ENCODE measurements around the gene ANKRA2. TPM values are rescaled to one million over a fixed set of nuclear protein-coding genes. Genes with fewer than 3 reads are reported as not detected.

ANKRA2 gene
- total and polyA plus RNA-seq, 10 of the 15 experiments (the other 5 are each of a cell fraction or from before 2014, with no cell fraction given) = 12.3 to 47.1 (median 21.9) TPM

- ChIA-PET RAD21 (ENCODE audit: unreplicated experiment) (no interaction called here), SMC1A (ENCODE audit: uncharacterized antibody, unreplicated experiment) (interaction anchor here (1.2 kb wide), 1 partner anchor 10 kb away, joined by 4 read pairs; no protein-coding TSS in a partner anchor), POLR2A (no interaction called here), CTCF (no interaction called here)
- no peak overlapping the region for H3K27ac ChIP-seq (ENCODE audit: control insufficient read depth, insufficient read depth)
- no peaks in the 10 kb centered on the region for H3K36me3 ChIP-seq (ENCODE audit: control insufficient read depth in 2 of 2, insufficient read depth in 2 of 2, low read length in 1 of 2)
- H3K4me3 ChIP-seq = no peak overlapping the region
- no peaks in the 10 kb centered on the region for H4K20me1 ChIP-seq (ENCODE audit: control insufficient read depth, insufficient read depth)
- no TSS peak for BruUV-seq (replicated peaks)
- DNase-seq (ENCODE audit: low read depth, low spot score) (no peak), FAIRE-seq (no peak), ATAC-seq (no peak)
- H2AFZ ChIP-seq (ENCODE audit: control insufficient read depth, low read depth, low read length) = no peak overlapping the region
- H3K4me2 ChIP-seq (ENCODE audit: control insufficient read depth, insufficient read depth) = no peak overlapping the region
- no peaks in the 10 kb centered on the region for H3K79me2 ChIP-seq (ENCODE audit: control insufficient read depth, insufficient read depth, low read length)
- H3K9ac ChIP-seq (ENCODE audit: control insufficient read depth, insufficient read depth, low read length) = no peak overlapping the region
- no peaks in the 10 kb centered on the region for H3K4me1 ChIP-seq (ENCODE audit: control insufficient read depth, insufficient read depth, low read length)
- H3K9me3 ChIP-seq (replicated peaks; ENCODE audit: control insufficient read depth, insufficient read depth, low read length) = no peaks in the 10 kb centered on the region
- no peaks in the 10 kb centered on the region for H3K27me3 ChIP-seq (replicated peaks in 1 of 2; ENCODE audit: control insufficient read depth in 2 of 2, insufficient read depth in 2 of 2, low read length in 1 of 2)
- in situ Hi-C loops (cut with MboI) (no loop called here), intact Hi-C loops (cut with micrococcal nuclease; ENCODE audit: unreplicated experiment) (no loop called here)
- TF ChIP-seq SIN3A (IDR thresholded peaks at IDR 0.05; ENCODE audit: low read depth, low read length) (no peak), MYC (IDR thresholded peaks at IDR 0.05; ENCODE audit: insufficient read depth, insufficient read length, insufficient replicate concordance, low read length, severe bottlenecking) (no peak), CBX5 (IDR thresholded peaks at IDR 0.05; ENCODE audit: low read depth) (no peak), FOXK2 (IDR thresholded peaks at IDR 0.05) (no peak), KAT2A (conservative IDR thresholded peaks at IDR 0.05; ENCODE audit: control insufficient read depth, low read depth, low read length) (no peak), BHLHE40 (IDR thresholded peaks at IDR 0.05; ENCODE audit: borderline replicate concordance in 1 of 2, low read depth in 2 of 2, low read length in 1 of 2) (no peak), EZH2 (IDR thresholded peaks at IDR 0.05; ENCODE audit: borderline replicate concordance, control insufficient read depth, low read depth, low read length) (no peak), ZNF274 (IDR thresholded peaks at IDR 0.05; ENCODE audit: insufficient read depth, insufficient read length) (no peak), SREBF2 (IDR thresholded peaks at IDR 0.05; ENCODE audit: low read length) (no peak), CEBPB (IDR thresholded peaks at IDR 0.05; ENCODE audit: borderline replicate concordance in 1 of 2, low read depth in 2 of 2, low read length in 2 of 2) (no peak), PBX3 (IDR thresholded peaks at IDR 0.05; ENCODE audit: insufficient replicate concordance, low read depth, low read length) (no peak), RB1 (IDR thresholded peaks at IDR 0.05; ENCODE audit: borderline replicate concordance) (no peak), IKZF2 (IDR thresholded peaks at IDR 0.05) (no peak), YY1 (IDR thresholded peaks at IDR 0.05; ENCODE audit: low read depth, low read length) (no peak), NKRF (conservative IDR thresholded peaks at IDR 0.05) (no peak), TARDBP (IDR thresholded peaks at IDR 0.05; ENCODE audit: borderline replicate concordance) (no peak), ZNF687 (IDR thresholded peaks at IDR 0.05) (no peak), MTA2 (IDR thresholded peaks at IDR 0.05; ENCODE audit: low read depth) (no peak)
These were observed 41.8 kb upstream of the ANKRA2 start for GRCh38 chr5:73607228-73607627.
